DMS153 treated with DMSO at 0.1 percent for 48 hours (cell line): ENCODE measurements around the gene ALAD.

Experiments used
- DNase-seq: peaks from one replicate; lab custom pipeline; 2025; ENCODE audit not compliant: unreplicated experiment; lab: John Stamatoyannopoulos, UW

The ALAD gene

GRCh38 chr9:113350107-113350661 lies 50.9 kb downstream of the ALAD start:
- no peak for DNase-seq

DNA sequence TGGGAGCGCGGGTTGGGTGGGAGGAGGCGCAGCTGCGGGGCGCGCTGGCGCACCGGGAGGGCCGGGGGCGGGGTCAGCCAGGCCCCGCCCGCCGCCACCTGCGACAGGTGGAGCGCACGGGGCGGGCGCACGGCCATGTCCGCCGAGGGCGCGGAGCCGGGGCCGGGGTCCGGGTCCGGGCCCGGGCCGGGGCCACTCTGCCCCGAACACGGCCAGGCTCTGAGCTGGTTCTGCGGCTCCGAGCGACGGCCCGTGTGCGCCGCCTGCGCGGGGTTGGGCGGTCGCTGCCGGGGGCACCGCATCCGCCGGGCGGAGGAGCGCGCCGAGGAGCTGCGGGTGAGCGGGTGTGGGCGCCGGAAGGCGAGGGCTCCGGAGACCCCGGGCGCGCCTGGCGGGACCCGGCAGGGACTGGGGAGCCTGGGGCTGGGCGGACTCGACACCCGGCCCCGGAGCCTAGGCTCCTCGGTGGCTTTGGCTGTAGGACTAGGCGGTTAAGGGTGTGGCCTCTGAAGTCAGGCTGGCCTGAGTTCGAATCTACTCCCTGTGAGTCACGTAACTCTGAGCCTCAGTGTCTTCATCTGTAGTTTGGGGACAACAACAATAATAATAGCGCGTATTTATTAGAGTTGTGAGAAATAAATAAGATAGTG lies 51.5 kb downstream of the ALAD start, which contains the start of gene BSPRY:
Gene BSPRY (plus strand): TSS at position 97 of the 650 bp plus-strand sequence. CDS start 39 bp downstream, at position 136.
- peak; percentile 9 for DNase-seq

DNA sequence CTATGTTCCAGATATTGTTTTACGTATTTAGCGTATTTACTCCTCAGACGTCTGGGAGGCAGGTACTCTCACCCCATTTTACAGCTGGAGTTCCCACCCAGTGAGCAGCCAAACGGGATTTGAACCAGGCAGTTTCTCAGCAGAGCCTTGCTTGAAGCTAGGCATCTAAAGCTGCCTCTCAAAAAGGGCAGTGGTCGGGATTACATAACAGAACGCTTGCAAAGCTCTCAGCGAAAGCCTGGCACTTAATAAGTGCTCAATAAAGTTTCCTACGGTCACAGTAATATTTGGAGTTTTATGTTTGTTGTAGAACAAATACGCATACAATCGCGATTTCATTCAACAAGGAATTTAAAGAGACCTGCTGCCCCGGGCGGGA lies 52.0 kb downstream of the ALAD start:
- no peak for DNase-seq

DNA sequence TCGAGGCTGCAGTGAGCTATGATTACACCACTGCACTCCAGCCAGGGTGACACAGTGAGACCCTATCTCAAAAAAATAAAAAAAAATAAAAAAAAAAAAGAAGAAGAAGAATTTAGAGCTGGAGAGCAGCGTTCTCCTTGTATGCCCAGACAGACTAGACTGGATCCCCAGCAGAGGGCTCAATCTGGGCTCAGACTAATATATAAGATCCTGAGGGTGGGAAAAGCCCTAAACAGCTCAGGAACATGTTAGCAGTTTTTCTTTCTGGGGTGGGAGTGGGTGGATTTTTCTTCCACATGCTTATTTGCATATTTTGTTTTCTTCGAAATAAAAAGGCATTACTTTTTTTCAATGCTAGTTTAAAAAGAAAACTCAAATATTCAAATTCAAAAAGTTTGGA lies 52.6 kb downstream of the ALAD start:
- DNase-seq: no peak

GRCh38 chr9:113345671-113346070 lies 55.4 kb downstream of the ALAD start:
- DNase-seq: no peak

DNA sequence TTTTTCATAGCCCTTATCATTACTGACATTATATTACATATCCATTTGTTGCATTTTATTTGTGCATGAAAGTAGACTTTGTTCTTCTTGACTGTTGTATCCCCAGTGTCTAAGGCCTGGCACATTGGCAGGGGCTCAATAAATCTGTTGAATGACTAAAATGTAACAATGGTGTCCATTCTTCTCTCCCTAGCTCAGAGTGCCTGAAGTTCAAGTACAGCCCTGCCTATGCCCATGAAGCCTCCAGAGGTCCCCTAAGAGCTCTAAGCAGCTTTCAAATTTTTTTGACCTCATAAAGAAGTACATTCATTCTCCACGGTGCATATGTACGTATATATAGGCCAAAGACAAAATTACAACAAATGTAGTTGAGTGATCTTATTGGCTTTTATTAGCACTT lies 55.9 kb downstream of the ALAD start:
- DNase-seq: no peak

GRCh38 chr9:113343732-113344231 lies 57.3 kb downstream of the ALAD start:
- DNase-seq: peak; percentile 95

DNA sequence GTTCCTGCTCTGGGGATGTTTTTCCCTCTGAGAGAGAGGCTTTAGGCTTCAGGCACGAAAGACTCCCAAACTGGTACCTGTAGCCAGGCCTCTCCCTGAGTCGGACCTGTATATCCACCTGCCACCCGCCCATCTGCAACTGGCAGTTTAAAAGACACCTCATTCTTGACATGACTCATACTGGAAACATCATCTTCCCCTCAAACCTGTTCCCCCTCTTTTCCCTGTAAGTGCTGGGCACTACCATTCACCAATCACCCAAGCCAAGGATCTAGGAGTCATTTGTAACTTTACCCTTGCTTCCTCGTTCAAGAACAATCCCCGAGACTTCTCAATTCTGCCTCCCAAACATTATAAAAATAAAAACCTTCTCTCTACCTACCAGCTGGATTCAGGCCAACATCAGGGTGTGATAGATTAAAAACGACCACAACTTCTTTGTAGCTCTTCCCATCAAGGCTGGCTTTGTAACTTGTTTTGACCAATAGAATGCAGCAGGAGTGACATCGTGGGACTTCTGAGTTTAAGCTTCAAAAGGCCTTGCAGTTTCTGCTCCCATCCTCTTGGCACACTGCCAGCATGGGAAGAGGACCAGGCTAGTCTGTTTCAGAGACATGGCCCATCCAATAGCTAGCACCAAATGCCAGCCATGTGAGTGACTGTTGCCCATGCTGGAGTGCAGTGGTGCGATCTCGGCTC lies 59.2 kb downstream of the ALAD start:
- DNase-seq: peak; percentile 25

DNA sequence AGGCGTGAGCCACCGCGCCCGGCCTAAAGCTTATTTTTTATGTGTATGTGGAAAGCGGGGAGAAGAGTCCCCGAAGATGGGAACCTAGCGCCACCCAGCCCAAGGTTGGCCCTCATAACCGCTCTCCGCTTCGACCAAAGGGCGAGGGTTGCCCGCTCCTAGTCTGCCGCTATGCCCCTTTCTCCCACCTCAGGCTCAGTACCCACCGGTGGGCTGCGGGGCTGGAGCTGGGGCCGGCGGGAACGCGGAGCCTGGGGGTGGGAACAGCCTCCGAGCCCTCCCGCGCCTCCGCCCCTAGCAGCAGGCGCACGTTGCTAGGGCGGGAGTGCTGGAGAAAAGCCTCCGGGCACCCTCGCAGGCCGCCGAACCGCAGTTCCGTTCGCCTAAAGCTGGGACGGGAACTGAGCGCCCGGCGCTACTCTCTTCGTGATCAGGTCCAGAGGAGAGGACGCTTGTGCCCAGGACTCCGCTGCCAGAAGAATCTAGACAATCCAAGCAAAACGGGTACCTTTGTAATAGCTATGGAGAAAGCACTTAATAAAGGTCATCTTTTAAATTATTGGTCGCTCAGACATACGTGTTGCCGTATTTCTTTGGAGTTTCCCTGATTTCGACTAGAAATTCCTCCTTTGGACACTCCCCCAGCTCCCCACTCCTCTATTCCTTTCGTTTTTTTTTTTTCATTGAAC lies 60.9 kb downstream of the ALAD start, which contains the start of gene WDR31:
Gene WDR31 (minus strand): TSS at position 265 of the 689 bp plus-strand sequence. CDS start 8,253 bp downstream, outside the sequence.
- DNase-seq: peak; percentile 81

DNA sequence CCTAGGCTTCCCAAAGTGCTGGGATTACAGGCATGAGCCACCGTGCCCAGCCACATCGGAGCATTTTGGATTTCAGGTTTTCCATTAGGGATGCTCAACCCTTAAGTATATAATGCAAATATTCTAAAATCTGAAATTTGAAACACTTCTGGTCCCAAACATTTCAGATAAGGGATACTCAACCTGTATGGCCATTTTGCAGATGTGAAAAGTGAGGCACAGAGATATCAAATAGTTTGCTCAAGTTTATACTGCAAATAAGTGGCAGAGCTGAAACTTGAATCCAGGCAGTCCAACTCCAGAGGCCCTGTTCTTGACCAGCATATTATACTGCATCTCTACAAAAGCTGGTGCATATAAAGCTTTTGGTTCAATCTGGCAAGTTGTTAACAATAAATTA lies 63.4 kb downstream of the ALAD start:
- no peak for DNase-seq
